ENCODE measurements around the gene OR10K2.
"Not testable (repeated sequence)": the region's sequence is repeated elsewhere in the genome, so short reads cannot be mapped to it uniquely, and the experiment has no call there.

Gene OR10K2

GRCh38 chr1:158426137-158426536 lies at the start of gene OR10K2:
TSS of gene OR10K2 (minus strand) at chr1:158426237. CDS start at chr1:158420866, 5,371 bp downstream.
- DNase-seq, result no peak

DNA sequence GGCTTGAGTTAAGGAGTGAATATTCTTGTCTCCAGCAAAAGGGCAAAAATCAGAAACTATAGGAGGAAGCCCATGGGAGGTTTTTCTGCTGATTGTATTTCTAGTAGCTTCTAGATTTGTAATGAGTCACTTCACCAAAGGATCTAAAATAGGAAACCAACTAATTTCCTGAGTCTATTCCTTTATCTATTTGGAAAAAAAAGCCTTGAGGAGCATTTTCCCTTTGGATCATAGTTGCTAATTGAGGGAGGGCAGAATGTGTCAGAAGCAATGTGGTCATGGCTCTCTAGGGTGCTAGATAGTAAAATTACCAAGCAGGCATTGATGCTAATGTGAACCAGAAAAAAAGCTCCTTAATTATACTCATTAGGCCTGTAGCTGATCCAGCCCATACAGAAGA lies 45.9 kb upstream of the OR10K2 start, which contains the start of gene OR10R2:
OR10R2 (plus strand) TSS at position 301 of the 400 bp plus-strand sequence. CDS start 106 bp downstream, outside the sequence.
- DNase-seq, result no peak

DNA sequence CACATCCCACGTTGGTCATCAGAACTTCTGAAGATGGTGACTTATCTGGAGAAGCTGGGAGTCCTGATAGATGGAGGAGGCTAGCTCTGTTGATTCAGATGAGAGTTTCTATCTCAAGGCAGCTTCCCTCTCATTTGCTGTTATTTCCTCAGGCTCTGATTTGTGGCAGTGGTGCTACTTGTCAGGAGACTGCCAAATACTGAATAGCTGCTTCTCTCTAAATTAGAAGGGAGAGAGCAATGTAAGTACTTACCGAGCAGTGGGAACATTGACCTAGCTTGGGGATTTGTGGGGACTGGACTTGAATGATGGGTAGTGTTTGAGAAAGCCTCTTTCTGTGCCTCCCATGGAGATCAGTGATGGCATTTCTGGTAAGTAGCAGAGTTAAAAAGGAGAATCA lies 35.5 kb upstream of the OR10K2 start, which contains the start of gene OR10K1:
OR10K1 (plus strand) TSS at position 301 of the 400 bp plus-strand sequence. CDS start 3,728 bp downstream, outside the sequence.
- DNase-seq, result no peak

GRCh38 chr1:158458263-158458662 lies 32.2 kb upstream of the OR10K2 start:
- DNase-seq, result no peak

GRCh38 chr1:158457246-158457645 lies 31.2 kb upstream of the OR10K2 start:
- no peak for DNase-seq

DNA sequence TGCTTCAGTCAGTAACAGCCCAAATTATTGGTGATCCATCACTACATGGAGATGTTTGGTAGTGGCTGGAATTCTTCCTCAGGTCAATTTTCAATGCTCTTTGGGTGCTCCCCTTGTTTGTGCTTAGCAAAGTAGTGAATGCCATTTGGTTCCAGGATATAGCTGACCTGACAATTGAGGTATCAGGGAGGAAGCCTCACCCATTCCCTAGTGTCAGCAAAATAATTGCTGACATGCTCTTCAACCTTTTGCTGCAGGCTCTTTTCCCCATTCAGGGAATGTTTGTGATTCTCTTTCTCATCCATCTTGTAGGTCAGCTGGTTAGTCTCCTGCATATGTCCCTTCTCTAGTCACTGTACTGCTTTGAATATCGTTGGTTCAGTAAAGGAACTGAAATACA lies 28.5 kb upstream of the OR10K2 start:
- DNase-seq, result no peak

- no peak for DNase-seq
Measured at GRCh38 chr1:158445376-158445775, 19.3 kb upstream of the OR10K2 start.

GRCh38 chr1:158434741-158435140 lies 8.7 kb upstream of the OR10K2 start:
- DNase-seq, result no peak

DNA sequence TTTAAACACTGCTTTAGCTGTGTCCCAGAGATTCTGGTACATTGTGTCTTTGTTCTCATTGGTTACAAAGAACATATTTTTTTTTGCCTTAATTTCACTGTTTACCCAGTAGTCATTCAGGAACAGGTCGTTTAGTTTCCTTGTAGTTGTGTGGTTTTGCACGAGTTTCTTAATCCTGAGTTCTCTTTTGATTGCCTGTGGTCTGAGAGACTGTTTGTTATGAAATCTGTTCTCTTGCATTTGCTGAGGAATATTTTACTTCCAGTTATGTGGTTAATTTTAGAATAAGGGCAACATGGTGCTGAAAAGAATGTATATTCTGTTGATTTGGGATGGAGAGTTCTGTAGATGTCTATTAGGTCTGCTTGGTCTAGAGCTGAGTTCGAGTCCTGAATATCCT lies 4.1 kb upstream of the OR10K2 start:
- DNase-seq, result not testable (repeated sequence)

DNA sequence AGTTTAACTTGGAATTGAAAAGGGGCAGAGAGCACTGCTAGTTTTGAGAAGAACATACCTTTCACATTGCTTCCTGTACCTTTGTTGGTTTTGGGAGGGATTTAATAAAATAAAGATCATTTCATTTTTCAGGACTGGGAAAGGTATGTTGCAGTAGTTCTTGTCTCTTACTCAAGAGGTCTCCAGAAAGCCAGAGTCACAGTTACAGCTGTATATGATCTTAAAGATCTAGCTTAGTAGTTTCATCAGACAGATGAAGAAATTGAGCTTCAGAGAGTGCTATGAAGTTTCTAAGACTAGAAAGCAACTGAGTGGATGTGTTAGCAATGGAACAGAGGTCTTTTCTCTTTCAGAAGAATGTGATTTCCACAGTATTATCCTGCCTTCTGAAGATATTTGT lies 1.0 kb downstream of the OR10K2 start:
- DNase-seq, result no peak

GRCh38 chr1:158422212-158422611 lies 3.8 kb downstream of the OR10K2 start:
- no peak for DNase-seq

- DNase-seq, result no peak
Measured at GRCh38 chr1:158417586-158417985, 8.5 kb downstream of the OR10K2 start.

GRCh38 chr1:158414651-158415345 lies 11.2 kb downstream of the OR10K2 start:
- DNase-seq, result no peak

GRCh38 chr1:158407092-158407491 lies 18.9 kb downstream of the OR10K2 start:
- no peak for DNase-seq

GRCh38 chr1:158400871-158401270 lies 25.2 kb downstream of the OR10K2 start:
- DNase-seq, result no peak

DNA sequence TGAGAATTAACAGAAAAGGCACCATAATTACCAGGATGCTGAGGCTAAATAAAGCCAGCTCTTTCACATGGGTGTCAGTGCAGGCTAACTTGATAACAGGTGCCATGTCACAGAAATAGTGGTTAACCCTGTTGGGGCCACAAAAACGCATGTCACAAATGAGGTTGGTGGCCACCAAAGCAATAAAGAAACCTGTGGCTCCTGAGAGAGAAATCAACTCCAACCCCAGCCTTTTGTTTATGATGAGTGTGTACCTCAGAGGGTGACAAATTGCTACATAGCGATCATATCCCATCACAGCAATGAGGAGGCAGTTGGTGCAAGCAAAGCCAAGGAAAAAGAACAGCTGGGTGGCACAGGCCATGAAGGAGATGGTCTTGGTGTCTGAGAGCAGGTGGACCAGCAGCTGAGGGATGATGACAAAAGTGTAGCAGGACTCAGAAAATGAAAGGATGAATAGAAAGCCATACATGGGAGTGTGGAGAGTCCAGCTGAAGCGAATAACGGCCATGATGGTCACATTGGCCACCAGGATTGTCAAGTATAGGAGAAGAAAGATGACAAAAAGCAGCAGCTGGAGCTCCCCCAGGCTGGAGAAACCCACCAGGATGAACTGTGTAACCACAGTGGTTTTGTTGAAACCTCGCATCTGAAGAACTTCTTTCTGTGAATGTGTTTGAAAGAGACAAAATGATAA lies 27.1 kb downstream of the OR10K2 start, which contains the start of gene OR10T2:
OR10T2 (minus strand) TSS at position 649 of the 697 bp plus-strand sequence; CDS start at position 649, 0 bp downstream.
- no peak for DNase-seq

- DNase-seq, result no peak
Measured at GRCh38 chr1:158396646-158397045, 29.4 kb downstream of the OR10K2 start.

GRCh38 chr1:158393476-158393875 lies 32.6 kb downstream of the OR10K2 start:
- no peak for DNase-seq

GRCh38 chr1:158391099-158391498 lies 34.9 kb downstream of the OR10K2 start:
- DNase-seq, result no peak

DNA sequence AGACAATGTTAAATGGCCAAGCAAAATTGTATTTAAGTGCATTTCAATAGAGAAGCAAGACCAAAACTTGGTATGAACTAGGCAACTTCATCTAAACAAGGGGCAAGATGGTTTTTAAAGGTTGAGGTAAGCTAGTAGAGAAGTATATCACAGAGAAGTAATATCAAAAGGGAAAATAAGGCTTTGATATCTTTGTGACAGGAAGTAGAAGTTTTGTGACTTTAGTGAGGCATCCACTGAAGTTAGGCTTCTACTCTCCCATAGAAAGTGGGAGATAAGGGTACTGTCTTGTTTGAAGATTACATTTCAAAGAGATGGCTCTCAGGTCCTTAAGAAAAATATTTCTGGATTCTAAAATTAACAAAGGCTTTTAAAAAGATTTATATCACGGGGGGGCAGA lies 35.7 kb downstream of the OR10K2 start:
- no peak for DNase-seq

DNA sequence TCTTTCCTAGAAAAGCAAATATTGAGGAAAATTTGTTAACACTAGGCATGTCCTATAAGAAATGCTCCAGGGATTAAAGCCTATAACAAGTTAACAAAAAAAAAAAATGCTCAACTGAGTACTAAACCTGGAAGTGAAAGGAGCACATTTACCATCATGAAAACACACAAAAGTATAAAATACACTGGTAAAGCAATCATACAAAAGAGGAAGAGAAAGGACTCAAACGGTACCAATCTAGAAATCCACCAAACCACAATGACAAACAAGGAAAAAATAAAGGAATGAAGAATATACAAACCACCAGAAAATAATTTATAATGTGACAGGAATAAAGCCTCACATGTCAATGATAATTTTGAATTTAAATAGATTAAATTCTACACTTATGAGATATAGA lies 51.2 kb downstream of the OR10K2 start:
- no peak for DNase-seq

DNA sequence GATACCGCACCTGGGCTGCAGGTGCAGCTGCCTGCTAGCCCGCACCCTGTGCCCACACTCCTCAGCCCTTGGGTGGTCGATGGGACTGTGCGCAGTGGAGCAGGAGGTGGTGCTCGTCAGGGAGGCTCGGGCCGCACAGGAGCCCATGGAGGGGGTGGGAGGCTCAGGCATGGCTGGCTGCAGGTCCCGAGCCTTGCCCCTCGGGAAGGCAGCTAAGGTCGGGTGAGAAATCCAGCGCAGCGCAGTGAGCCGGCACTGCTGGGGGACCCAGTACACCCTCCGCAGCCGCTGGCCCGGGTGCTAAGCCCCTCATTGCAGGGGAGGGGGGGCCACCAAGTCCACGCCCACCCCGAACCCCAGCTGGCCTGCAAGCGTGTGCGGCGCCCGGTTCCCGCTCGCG lies 51.9 kb downstream of the OR10K2 start:
- not testable (repeated sequence) for DNase-seq

Measured in hypothalamus (tissue), 51 donors.